HEK293T (cell line): ENCODE results near the gene FOCAD.

Experiments used
- ARNT ChIP-seq: fragments of 450-650 bp; IDR thresholded peaks from 2 replicates; pipeline ENCODE4 v1.6.1; 2017; ENCODE audit warnings: mild to moderate bottlenecking
- BHLHE40 ChIP-seq: fragments of 450-650 bp; IDR thresholded peaks from 2 replicates; pipeline ENCODE4 v1.6.1; 2016; ENCODE audit warnings: mild to moderate bottlenecking, moderate library complexity, borderline replicate concordance
- CTBP1 ChIP-seq: fragments of 450-650 bp; IDR thresholded peaks from 2 replicates; pipeline ENCODE4 v1.6.1; 2016; ENCODE audit warnings: borderline replicate concordance
- ELF4 ChIP-seq: fragments of 450-650 bp; IDR thresholded peaks from 2 replicates; pipeline ENCODE4 v1.6.1; 2017; ENCODE audit warnings: antibody characterized with exemption
- FOXA1 ChIP-seq: fragments of 450-650 bp; IDR thresholded peaks from 2 replicates; pipeline ENCODE4 v1.6.1; 2016; ENCODE audit warnings: mild to moderate bottlenecking
- FOXK2 ChIP-seq: fragments of 450-650 bp; IDR thresholded peaks from 2 replicates; pipeline ENCODE4 v1.6.1; 2016; ENCODE audit warnings: mild to moderate bottlenecking
- FOXM1 ChIP-seq: fragments of 450-650 bp; IDR thresholded peaks from 2 replicates; pipeline ENCODE4 v1.6.1; 2017; ENCODE audit warnings: mild to moderate bottlenecking, borderline replicate concordance
- HDGF ChIP-seq: fragments of 450-650 bp; IDR thresholded peaks from 2 replicates; pipeline ENCODE4 v1.6.1; 2017; ENCODE audit warnings: antibody characterized with exemption, borderline replicate concordance
- LEF1 ChIP-seq: fragments of 450-650 bp; IDR thresholded peaks from 2 replicates; pipeline ENCODE4 v1.6.1; 2017; ENCODE audit warnings: mild to moderate bottlenecking, borderline replicate concordance
- NFRKB ChIP-seq: fragments of 450-650 bp; IDR thresholded peaks from 2 replicates; pipeline ENCODE4 v1.6.1; 2016; ENCODE audit warnings: mild to moderate bottlenecking, moderate library complexity
- SP1 ChIP-seq: fragments of 450-650 bp; IDR thresholded peaks from 2 replicates; pipeline ENCODE4 v1.6.1; 2017
- SUZ12 ChIP-seq: fragments of 450-650 bp; IDR thresholded peaks from 2 replicates; pipeline ENCODE4 v1.6.1; 2016; ENCODE audit warnings: mild to moderate bottlenecking
- TARDBP ChIP-seq: fragments of 450-650 bp; IDR thresholded peaks from 2 replicates; pipeline ENCODE4 v1.6.1; 2016

DNA sequence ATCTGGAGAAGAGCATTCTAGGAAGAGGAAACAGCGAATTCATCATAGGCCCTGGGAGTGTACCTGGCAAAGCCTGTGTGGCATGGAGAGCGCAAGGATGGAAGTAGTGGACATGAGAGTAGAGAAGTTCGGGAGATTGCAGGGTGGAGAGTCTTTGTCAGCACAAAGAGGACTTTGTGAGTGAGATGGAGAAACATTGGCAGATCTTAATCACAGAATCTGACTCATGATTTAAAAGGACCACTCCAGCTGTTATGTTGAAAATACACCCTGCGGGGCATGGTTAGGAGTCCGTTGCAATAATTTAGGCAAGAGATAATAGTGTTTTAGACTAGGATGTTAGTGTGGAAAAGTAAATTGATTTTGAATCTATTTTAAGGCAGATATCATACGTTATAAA lies 230.5 kb downstream of the FOCAD start:
- TF ChIP-seq FOXK2 (no peak), SP1 (no peak), HDGF (no peak), ARNT (no peak), FOXA1 (no peak), TARDBP (no peak), SUZ12 (no peak), FOXM1 (no peak), CTBP1 (no peak), ELF4 (no peak), LEF1 (no peak), BHLHE40 (no peak), NFRKB (no peak)
